Skeletal muscle tissue (tissue), 4 donors: ENCODE measurements around the gene PIK3C2G. TPM values are rescaled to one million over a fixed set of nuclear protein-coding genes. Genes with fewer than 3 reads are reported as not detected.

Source experiments
- H3K27ac ChIP-seq: one replicate; pipeline ENCODE4 v1.7.0; 2013; ENCODE audit warnings: mild to moderate bottlenecking, low read depth, low read length, inconsistent platforms
- H3K27me3 ChIP-seq, 3 donors: one replicate each; pipeline ENCODE4 v1.7.0; 2013; ENCODE audit warnings: low read length in 3 of 3; ENCODE audit not compliant: control insufficient read depth in 3 of 3, insufficient read depth in 3 of 3
- H3K36me3 ChIP-seq, 3 donors: one replicate each; pipeline ENCODE4 v1.7.0; 2013; ENCODE audit warnings: low read length in 3 of 3; ENCODE audit not compliant: control insufficient read depth in 3 of 3, insufficient read depth in 3 of 3
- H3K4me1 ChIP-seq, 3 donors: one replicate each; pipeline ENCODE4 v1.7.0; 2013; ENCODE audit warnings: low read length in 3 of 3, mild to moderate bottlenecking in 3 of 3; ENCODE audit not compliant: control insufficient read depth in 3 of 3, insufficient read depth in 3 of 3
- H3K4me3 ChIP-seq, 3 donors: one replicate each; pipeline ENCODE4 v1.7.0; 2013; ENCODE audit warnings: low read length in 3 of 3
- H3K9ac ChIP-seq, 3 donors: one replicate each; pipeline ENCODE4 v1.7.0; 2013; ENCODE audit warnings: low read length in 3 of 3, mild to moderate bottlenecking in 3 of 3, moderate library complexity in 2 of 3, low read depth in 1 of 3
- H3K9me3 ChIP-seq, 3 donors: one replicate each; pipeline ENCODE4 v1.7.0; 2013; ENCODE audit warnings: low read length in 3 of 3; ENCODE audit not compliant: control insufficient read depth in 3 of 3
- total RNA-seq: library from RNA; depleted of rRNA; stranded (reverse); fragments of >200 nt; gene quantifications from one replicate; pipeline ENCODE4 v1.2.3, GENCODE V29; 2014
- donor health status: Osteomylitis.

PIK3C2G gene
- total RNA-seq, 1 donor from 2014 or later: 0.52 TPM

- Histone ChIP-seq H3K27ac (no peak overlapping the region), H3K4me3 (no peak overlapping the region), H3K36me3 (no peaks in the 10 kb centered on the region), H3K9me3 (no peaks in the 10 kb centered on the region), H3K9ac (no peak overlapping the region), H3K27me3 (no peaks in the 10 kb centered on the region), H3K4me1 (no peaks in the 10 kb centered on the region)
These were observed 368.1 kb downstream of the PIK3C2G start for GRCh38 chr12:18629445-18629844.

GRCh38 chr12:18629916-18630315 is 368.6 kb downstream of the PIK3C2G start:
- H3K9ac ChIP-seq: no peak overlapping the region
- no peaks in the 10 kb centered on the region for H3K9me3 ChIP-seq
- H3K36me3 ChIP-seq: no peaks in the 10 kb centered on the region
- no peak overlapping the region for H3K27ac ChIP-seq
- no peak overlapping the region for H3K4me3 ChIP-seq
- H3K4me1 ChIP-seq: no peaks in the 10 kb centered on the region
- no peaks in the 10 kb centered on the region for H3K27me3 ChIP-seq

- Histone ChIP-seq H3K4me1 (no peaks in the 10 kb centered on the region), H3K27ac (no peak overlapping the region), H3K9me3 (no peaks in the 10 kb centered on the region), H3K36me3 (no peaks in the 10 kb centered on the region), H3K27me3 (no peaks in the 10 kb centered on the region), H3K4me3 (no peak overlapping the region), H3K9ac (no peak overlapping the region)
These were observed 370.0 kb downstream of the PIK3C2G start for GRCh38 chr12:18631339-18631738.

DNA sequence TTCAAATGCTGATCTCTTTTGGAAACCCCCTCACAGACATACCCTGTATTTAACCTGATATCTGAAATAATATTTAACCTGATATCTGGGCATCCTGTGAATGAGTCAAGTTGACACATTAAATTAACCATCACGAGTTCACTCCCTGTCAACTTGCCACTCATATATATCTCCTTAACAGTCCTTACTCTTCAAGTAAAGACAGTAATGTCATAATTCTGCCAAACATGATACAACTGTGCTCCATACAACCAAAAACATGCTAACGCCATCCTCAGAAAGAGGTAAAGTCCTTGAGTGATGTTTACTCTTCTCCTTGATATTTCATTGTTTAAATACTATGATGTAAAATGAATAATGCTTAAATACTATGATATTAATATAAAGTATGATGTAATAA is 371.5 kb downstream of the PIK3C2G start:
- Histone ChIP-seq H3K4me3 (no peak overlapping the region), H3K27me3 (no peaks in the 10 kb centered on the region), H3K4me1 (no peaks in the 10 kb centered on the region), H3K9me3 (no peaks in the 10 kb centered on the region), H3K27ac (no peak overlapping the region), H3K36me3 (no peaks in the 10 kb centered on the region), H3K9ac (no peak overlapping the region)

DNA sequence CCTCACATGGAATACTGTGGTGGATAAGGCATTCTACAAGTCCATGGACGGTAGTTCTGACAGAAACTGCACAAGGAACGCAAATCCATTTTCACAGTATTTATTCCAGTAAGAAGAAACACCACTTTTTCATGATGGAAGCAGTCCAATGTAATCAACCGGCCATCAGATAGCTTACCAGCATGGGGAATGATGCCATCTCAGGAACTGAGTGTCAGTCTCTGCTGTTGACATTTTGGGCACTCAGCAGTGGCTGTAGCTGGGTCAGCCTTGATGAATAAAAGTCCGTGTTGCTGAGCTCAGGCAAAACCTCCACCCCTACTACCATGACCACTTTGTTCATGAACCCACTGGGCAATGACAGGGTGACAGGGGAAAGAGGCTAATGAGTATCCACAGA is 373.1 kb downstream of the PIK3C2G start:
- no peak overlapping the region for H3K9ac ChIP-seq
- no peaks in the 10 kb centered on the region for H3K36me3 ChIP-seq
- no peaks in the 10 kb centered on the region for H3K4me1 ChIP-seq
- no peak overlapping the region for H3K27ac ChIP-seq
- no peaks in the 10 kb centered on the region for H3K9me3 ChIP-seq
- H3K4me3 ChIP-seq: no peak overlapping the region
- H3K27me3 ChIP-seq: no peaks in the 10 kb centered on the region

GRCh38 chr12:18640321-18640955 is 379.1 kb downstream of the PIK3C2G start:
- H3K27me3 ChIP-seq: no peaks in the 10 kb centered on the region
- H3K27ac ChIP-seq: no peak overlapping the region
- no peak overlapping the region for H3K4me3 ChIP-seq
- H3K4me1 ChIP-seq: no peaks in the 10 kb centered on the region
- H3K9me3 ChIP-seq: no peaks in the 10 kb centered on the region
- no peaks in the 10 kb centered on the region for H3K36me3 ChIP-seq
- no peak overlapping the region for H3K9ac ChIP-seq

DNA sequence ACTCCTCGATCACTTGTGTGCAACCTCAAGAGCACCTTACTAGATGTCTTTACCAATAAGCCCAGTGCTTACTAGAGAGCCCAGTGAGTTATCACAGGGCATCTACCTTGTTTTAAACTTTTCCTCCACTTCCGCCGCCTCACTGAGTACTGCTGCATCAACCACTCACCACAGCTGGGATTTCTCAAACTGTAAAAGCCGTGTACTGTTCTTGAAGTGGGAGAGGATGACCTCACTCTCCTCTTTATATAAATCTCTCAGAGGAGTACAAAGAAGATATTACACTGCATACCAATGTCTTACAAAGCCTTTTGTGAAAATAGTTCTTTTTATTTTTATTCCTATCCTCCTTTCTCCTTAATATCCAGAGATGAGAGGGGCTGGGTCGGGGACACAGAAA is 382.4 kb downstream of the PIK3C2G start:
- Histone ChIP-seq H3K36me3 (no peaks in the 10 kb centered on the region), H3K27ac (no peak overlapping the region), H3K27me3 (no peaks in the 10 kb centered on the region), H3K4me3 (no peak overlapping the region), H3K4me1 (no peaks in the 10 kb centered on the region), H3K9me3 (no peaks in the 10 kb centered on the region), H3K9ac (no peak overlapping the region)

DNA sequence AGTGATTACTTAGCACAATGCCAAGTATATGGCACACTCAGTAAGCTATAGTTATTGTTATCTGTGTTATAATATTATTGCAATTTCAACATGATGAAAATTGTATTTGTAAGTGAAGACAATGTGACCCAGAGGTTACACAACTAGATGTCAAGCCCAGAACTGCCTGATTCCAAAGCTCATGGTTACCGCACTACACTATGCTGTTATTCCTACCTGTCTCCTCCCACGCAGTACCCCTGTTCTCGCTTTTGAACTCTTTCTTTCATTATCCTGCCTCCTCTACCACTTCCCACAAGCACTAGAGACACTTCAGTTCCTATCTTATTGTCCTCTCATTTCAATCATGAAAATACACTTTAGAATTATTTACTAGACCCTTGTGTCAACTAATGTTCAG is 383.2 kb downstream of the PIK3C2G start:
- Histone ChIP-seq H3K4me3 (no peak overlapping the region), H3K36me3 (no peaks in the 10 kb centered on the region), H3K4me1 (no peaks in the 10 kb centered on the region), H3K27ac (no peak overlapping the region), H3K9ac (no peak overlapping the region), H3K27me3 (no peaks in the 10 kb centered on the region), H3K9me3 (no peaks in the 10 kb centered on the region)

GRCh38 chr12:18646286-18646890 is 385.1 kb downstream of the PIK3C2G start:
- no peak overlapping the region for H3K4me3 ChIP-seq
- H3K36me3 ChIP-seq: no peaks in the 10 kb centered on the region
- H3K27ac ChIP-seq: no peak overlapping the region
- H3K9ac ChIP-seq: no peak overlapping the region
- H3K9me3 ChIP-seq: no peaks in the 10 kb centered on the region
- H3K27me3 ChIP-seq: no peaks in the 10 kb centered on the region
- H3K4me1 ChIP-seq: no peaks in the 10 kb centered on the region

- Histone ChIP-seq H3K27me3 (no peaks in the 10 kb centered on the region), H3K36me3 (no peaks in the 10 kb centered on the region), H3K9me3 (no peaks in the 10 kb centered on the region)
These were observed 390.2 kb downstream of the PIK3C2G start for GRCh38 chr12:18651525-18651924.

More at GRCh38 chr12:18651525-18651924, 390.2 kb downstream of the PIK3C2G start:
- no peak overlapping the region for H3K27ac ChIP-seq
- no peak overlapping the region for H3K9ac ChIP-seq
- no peaks in the 10 kb centered on the region for H3K4me1 ChIP-seq
- H3K4me3 ChIP-seq: no peak overlapping the region
